Caco-2 (cell line): ENCODE results near the gene RASL11B. TPM values are rescaled to one million over a fixed set of nuclear protein-coding genes. Genes with fewer than 3 reads are reported as not detected.

Source experiments
- BruUV-seq: library from RNA; stranded (reverse); fragments of 400-500 nt; replicated peaks from 2 replicates; lab custom pipeline; 2021; lab: Mats Ljungman, UMichigan
- CTCF ChIA-PET: fragments of 300-600 bp; sonication (Branson Sonifier 250); formaldehyde crosslinking; loops from one replicate; lab custom pipeline; 2022; ENCODE audit warnings: antibody characterized with exemption; lab: Charles Lee
- POLR2A ChIA-PET: fragments of 300-600 bp; sonication (Branson Sonifier 250); formaldehyde crosslinking; loops from one replicate; lab custom pipeline; 2022; ENCODE audit warnings: antibody characterized with exemption; lab: Charles Lee
- DNase-seq, 2 experiments: peaks; one replicate each; pipeline versions ENCODE4 v3.0.0 to v3.0.0-alpha.2; 2020 to 2022
- H3K27me3 ChIP-seq: replicated peaks from 2 replicates; pipeline ENCODE4 v1.6.0; 2011; ENCODE audit warnings: low read length; ENCODE audit not compliant: control insufficient read depth, insufficient read depth
- H3K36me3 ChIP-seq: 2 replicates; pipeline ENCODE4 v1.5.1; 2011; ENCODE audit warnings: low read length; ENCODE audit not compliant: control insufficient read depth, insufficient read depth
- H3K4me1 ChIP-seq: fragments of 250-450 bp; sonication (Bioruptor Pico); 2 replicates; pipeline ENCODE4 v1.5.1; 2020; ENCODE audit warnings: mild to moderate bottlenecking
- H3K4me3 ChIP-seq: 2 replicates; pipeline ENCODE4 v1.5.1; 2011; ENCODE audit warnings: low read depth, mild to moderate bottlenecking, control low read depth, low read length
- H3K9me3 ChIP-seq: fragments of 250-450 bp; sonication (Bioruptor Pico); 2 replicates; pipeline ENCODE4 v1.5.1; 2020; ENCODE audit warnings: mild to moderate bottlenecking, moderate library complexity
- H3K27ac Mint-ChIP-seq: one replicate; pipeline ENCODE4 v1.8.0; 2022; ENCODE audit warnings: mixed read lengths; ENCODE audit not compliant: unreplicated experiment
- H3K27me3 Mint-ChIP-seq: one replicate; pipeline ENCODE4 v1.8.0; 2022; ENCODE audit warnings: mixed read lengths; ENCODE audit not compliant: insufficient read depth, unreplicated experiment
- H3K36me3 Mint-ChIP-seq: one replicate; pipeline ENCODE4 v1.8.0; 2022; ENCODE audit warnings: mild to moderate bottlenecking, mixed read lengths; ENCODE audit not compliant: insufficient read depth, unreplicated experiment
- H3K4me1 Mint-ChIP-seq: one replicate; pipeline ENCODE4 v1.8.0; 2022; ENCODE audit warnings: low read depth, mixed read lengths; ENCODE audit not compliant: unreplicated experiment
- H3K4me3 Mint-ChIP-seq: one replicate; pipeline ENCODE4 v1.8.0; 2022; ENCODE audit warnings: mild to moderate bottlenecking, moderate library complexity, mixed read lengths; ENCODE audit not compliant: unreplicated experiment
- H3K9me3 Mint-ChIP-seq: one replicate; pipeline ENCODE4 v1.8.0; 2022; ENCODE audit warnings: mixed read lengths; ENCODE audit not compliant: unreplicated experiment
- intact Hi-C: fragments of 100-400 bp; cut with micrococcal nuclease; formaldehyde crosslinking; loops from one replicate; pipeline ENCODE4 v1.10.0; 2022; ENCODE audit not compliant: unreplicated experiment
- total RNA-seq: library from RNA; stranded (reverse); gene quantifications from 2 replicates; pipeline ENCODE4 v1.2.3, GENCODE V29; 2022
- TF ChIP-seq, protein P1 (sequence below), 2 experiments: fragments of 200-600 bp in 1 of 2; IDR thresholded peaks; 1 replicate in 1 of 2; 2 replicates in 1 of 2; pipeline versions ENCODE4 v1.5.1 to v1.8.0; 2011 to 2022; ENCODE audit warnings: antibody characterized with exemption in 1 of 2, control low read depth in 1 of 2, inconsistent platforms in 1 of 2, low read depth in 1 of 2, low read length in 1 of 2, mild to moderate bottlenecking in 1 of 2, moderate library complexity in 1 of 2; ENCODE audit not compliant: insufficient read depth in 1 of 2, severe bottlenecking in 1 of 2, unreplicated experiment in 1 of 2

Gene RASL11B
- total RNA-seq, 1 experiment from 2014 or later = 23.3 TPM

DNA sequence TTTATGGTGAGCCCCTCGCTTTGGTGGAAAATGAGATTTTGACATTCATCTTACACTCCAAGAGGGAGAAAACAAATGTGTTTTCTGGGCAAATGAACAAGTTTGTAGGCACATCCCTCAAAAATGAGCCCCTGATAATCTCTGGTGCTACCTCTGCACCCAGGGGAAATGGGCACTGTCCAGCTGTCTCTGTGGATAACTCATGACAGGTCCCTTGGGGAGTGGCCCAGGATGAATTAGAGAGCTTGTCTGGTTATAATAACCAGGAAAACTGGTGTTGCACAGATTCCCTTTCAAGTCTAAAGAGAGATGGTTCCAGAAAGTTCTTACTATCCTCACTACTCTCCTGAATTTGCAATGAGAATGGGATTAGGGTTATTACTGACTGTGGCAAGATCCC lies 7.5 kb downstream of the RASL11B start:
- ChIA-PET CTCF (no interaction called here), POLR2A (no interaction called here)
- intact Hi-C loops = loop anchor here (10.0 kb wide), 3 partner anchors 85 to 325 kb away; no protein-coding TSS in a partner anchor
- BruUV-seq = no TSS peak
- Histone ChIP-seq H3K36me3 (peaks cover 1% of the 10 kb centered on the region), H3K4me1 (0 out of 2 replicates have a peak, but pooled peaks cover 5% of the 10 kb centered on the region), H3K9me3 (no peaks in the 10 kb centered on the region), H3K4me3 (no peak overlapping the region), H3K27me3 (no peaks in the 10 kb centered on the region)
- peaks cover 21% of the 10 kb centered on the region for H3K4me1 Mint-ChIP-seq
- H3K27me3 Mint-ChIP-seq = no peaks in the 10 kb centered on the region
- H3K4me3 Mint-ChIP-seq = no peak overlapping the region
- H3K36me3 Mint-ChIP-seq = peaks cover 37% of the 10 kb centered on the region
- no peak for DNase-seq
- TF ChIP-seq, protein P1, sequence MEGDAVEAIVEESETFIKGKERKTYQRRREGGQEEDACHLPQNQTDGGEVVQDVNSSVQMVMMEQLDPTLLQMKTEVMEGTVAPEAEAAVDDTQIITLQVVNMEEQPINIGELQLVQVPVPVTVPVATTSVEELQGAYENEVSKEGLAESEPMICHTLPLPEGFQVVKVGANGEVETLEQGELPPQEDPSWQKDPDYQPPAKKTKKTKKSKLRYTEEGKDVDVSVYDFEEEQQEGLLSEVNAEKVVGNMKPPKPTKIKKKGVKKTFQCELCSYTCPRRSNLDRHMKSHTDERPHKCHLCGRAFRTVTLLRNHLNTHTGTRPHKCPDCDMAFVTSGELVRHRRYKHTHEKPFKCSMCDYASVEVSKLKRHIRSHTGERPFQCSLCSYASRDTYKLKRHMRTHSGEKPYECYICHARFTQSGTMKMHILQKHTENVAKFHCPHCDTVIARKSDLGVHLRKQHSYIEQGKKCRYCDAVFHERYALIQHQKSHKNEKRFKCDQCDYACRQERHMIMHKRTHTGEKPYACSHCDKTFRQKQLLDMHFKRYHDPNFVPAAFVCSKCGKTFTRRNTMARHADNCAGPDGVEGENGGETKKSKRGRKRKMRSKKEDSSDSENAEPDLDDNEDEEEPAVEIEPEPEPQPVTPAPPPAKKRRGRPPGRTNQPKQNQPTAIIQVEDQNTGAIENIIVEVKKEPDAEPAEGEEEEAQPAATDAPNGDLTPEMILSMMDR (IDR thresholded peaks at IDR 0.05; ENCODE audit: insufficient read depth in 1 of 2, low read depth in 1 of 2, low read length in 1 of 2, severe bottlenecking in 1 of 2, unreplicated experiment in 1 of 2) = no peak
- no peak overlapping the region for H3K27ac Mint-ChIP-seq
- no peaks in the 10 kb centered on the region for H3K9me3 Mint-ChIP-seq

DNA sequence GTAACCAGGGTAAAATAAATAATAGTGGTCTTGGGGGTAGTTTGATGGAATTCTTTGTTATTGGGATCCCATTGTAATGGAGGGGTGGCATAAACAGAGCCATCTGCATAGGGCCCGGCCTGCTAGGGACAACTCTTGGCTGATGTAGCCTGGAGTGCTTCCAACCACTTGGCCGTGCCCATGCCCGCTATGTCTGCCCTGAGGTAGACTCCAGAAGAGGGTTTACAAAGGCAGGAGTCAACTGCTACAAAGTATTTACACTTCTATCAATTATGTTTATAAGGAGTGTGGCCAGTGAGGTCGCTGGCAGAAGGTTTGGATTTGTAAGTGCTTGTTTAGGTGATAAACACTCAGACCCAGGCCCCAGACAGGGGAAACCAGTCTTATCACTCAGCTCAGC lies 8.1 kb downstream of the RASL11B start:
- Histone ChIP-seq H3K27me3 (no peaks in the 10 kb centered on the region), H3K4me1 (0 out of 2 replicates have a peak, but pooled peaks cover 5% of the 10 kb centered on the region), H3K36me3 (peaks cover 1% of the 10 kb centered on the region; the same call in 1 of the 2 replicates), H3K9me3 (no peaks in the 10 kb centered on the region), H3K4me3 (no peak overlapping the region)
- no TSS peak for BruUV-seq
- Mint-ChIP-seq H3K27ac (no peak overlapping the region), H3K4me1 (peaks cover 21% of the 10 kb centered on the region), H3K9me3 (no peaks in the 10 kb centered on the region), H3K27me3 (no peaks in the 10 kb centered on the region), H3K4me3 (no peak overlapping the region), H3K36me3 (peaks cover 32% of the 10 kb centered on the region)
- ChIA-PET CTCF (no interaction called here), POLR2A (no interaction called here)
- TF ChIP-seq, protein P1 (IDR thresholded peaks at IDR 0.05; ENCODE audit: insufficient read depth in 1 of 2, low read depth in 1 of 2, low read length in 1 of 2, severe bottlenecking in 1 of 2, unreplicated experiment in 1 of 2) = no peak
- intact Hi-C loops = loop anchor here (10.0 kb wide), 1 partner anchor 325 kb away; no protein-coding TSS in a partner anchor
- no peak for DNase-seq

DNA sequence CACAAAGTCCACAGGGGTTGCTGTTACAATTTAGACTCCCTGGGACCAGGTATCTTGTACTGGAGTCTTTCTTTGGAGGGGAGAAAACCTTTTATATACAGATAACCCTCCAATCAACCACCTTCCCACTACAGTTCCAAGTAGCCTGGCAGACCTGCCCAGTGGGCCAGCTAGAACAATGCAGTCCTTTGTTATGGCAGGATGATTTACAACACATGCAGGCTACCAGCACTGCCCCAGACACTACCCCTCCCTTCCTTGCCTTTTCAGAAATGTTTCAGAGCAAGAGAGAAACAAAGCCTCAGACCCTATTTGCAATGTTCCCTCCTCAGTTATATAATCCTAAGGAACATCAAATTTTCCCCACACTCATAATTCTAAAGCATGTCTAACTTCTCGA lies 11.1 kb downstream of the RASL11B start:
- no peak for DNase-seq

More for the DNA sequence above, 11.1 kb downstream of the RASL11B start:
- no peaks in the 10 kb centered on the region for H3K9me3 Mint-ChIP-seq
- H3K4me3 Mint-ChIP-seq = no peak overlapping the region
- ChIA-PET POLR2A (no interaction called here), CTCF (no interaction called here)
- H3K36me3 ChIP-seq = no peaks in the 10 kb centered on the region
- H3K27me3 Mint-ChIP-seq = no peaks in the 10 kb centered on the region
- peaks cover 16% of the 10 kb centered on the region for H3K4me1 Mint-ChIP-seq
- H3K4me3 ChIP-seq = no peak overlapping the region
- no peak overlapping the region for H3K27ac Mint-ChIP-seq
- TF ChIP-seq, protein P1 (IDR thresholded peaks at IDR 0.05; ENCODE audit: insufficient read depth in 1 of 2, low read depth in 1 of 2, low read length in 1 of 2, severe bottlenecking in 1 of 2, unreplicated experiment in 1 of 2) = no peak
- intact Hi-C loops = loop anchor here (10.0 kb wide), 1 partner anchor 328 kb away; no protein-coding TSS in a partner anchor
- H3K36me3 Mint-ChIP-seq = peaks cover 8% of the 10 kb centered on the region
- no TSS peak for BruUV-seq
- H3K4me1 ChIP-seq = 0 out of 2 replicates have a peak, but pooled peaks cover 5% of the 10 kb centered on the region
- H3K9me3 ChIP-seq = no peaks in the 10 kb centered on the region
- H3K27me3 ChIP-seq = no peaks in the 10 kb centered on the region
